Heart right ventricle (tissue), 16 donors: ENCODE measurements around the gene CANT1. TPM values are rescaled to one million over a fixed set of nuclear protein-coding genes. Genes with fewer than 3 reads are reported as not detected.

Experiments
- ATAC-seq, 8 donors: fragments of 200-7000 bp; cut with Tn5 transposase; one replicate each; pipeline ENCODE4 v1.9.1; 2020; ENCODE audit warnings: mild to moderate bottlenecking in 8 of 8, moderate library complexity in 8 of 8, moderate number of reproducible peaks in 1 of 8
- DNase-seq, 2 donors: peaks; one replicate each; pipeline ENCODE4 v3.0.0-alpha.2; 2020
- H3K27ac ChIP-seq, 10 donors: fragments of 200-600 bp; sonication (generic) in 2 of 10; one replicate each; pipeline versions ENCODE4 v1.5.0 to v1.8.0; 2020 to 2022; ENCODE audit warnings: mild to moderate bottlenecking in 3 of 10
- H3K27me3 ChIP-seq, 7 donors: fragments of 200-600 bp; one replicate each; pipeline ENCODE4 v1.8.0; 2021 to 2022; ENCODE audit warnings: mild to moderate bottlenecking in 2 of 7
- H3K36me3 ChIP-seq, 9 donors: fragments of 200-600 bp; sonication (generic) in 1 of 9; one replicate each; pipeline versions ENCODE4 v1.5.0 to v1.8.0; 2020 to 2022; ENCODE audit warnings: mild to moderate bottlenecking in 2 of 9
- H3K4me1 ChIP-seq, 9 donors: fragments of 200-600 bp; sonication (generic) in 1 of 9; one replicate each; pipeline versions ENCODE4 v1.5.0 to v1.8.0; 2020 to 2022; ENCODE audit warnings: mild to moderate bottlenecking in 4 of 9
- H3K4me3 ChIP-seq, 10 donors: fragments of 200-600 bp; sonication (generic) in 2 of 10; one replicate each; pipeline versions ENCODE4 v1.5.0 to v1.8.0; 2020 to 2022; ENCODE audit warnings: mild to moderate bottlenecking in 7 of 10, moderate library complexity in 2 of 10
- H3K9me3 ChIP-seq, 11 donors: fragments of 200-600 bp in 10 of 11; sonication (generic) in 2 of 11; one replicate each; pipeline versions ENCODE4 v1.5.0 to v1.8.0; 2013 to 2022; ENCODE audit warnings: mild to moderate bottlenecking in 2 of 11, control low read depth in 1 of 11, moderate library complexity in 1 of 11
- CTCF ChIP-seq, 9 donors: fragments of 200-600 bp; sonication (generic) in 2 of 9; IDR thresholded peaks; one replicate each; pipeline versions ENCODE4 v1.5.0 to v1.8.0; 2021 to 2022; ENCODE audit warnings: antibody characterized with exemption in 9 of 9, mild to moderate bottlenecking in 5 of 9, moderate library complexity in 1 of 9
- WGBS, 2 donors: extraction: QIAGEN DNeasy Blood & Tissue Kit; methylation state at CpG; one replicate each; pipeline ENCODE4 v1.1.7; 2013; ENCODE audit warnings: inconsistent platforms in 1 of 2; 5-methylcytosine and 5-hydroxymethylcytosine counted together
- intact Hi-C, 10 donors: fragments of 100-400 bp; cut with DNase I; formaldehyde crosslinking; loops; one replicate each; pipeline versions ENCODE4 v1.11.1 to v1.14.2; 2022
- polyA plus RNA-seq, 2 donors: library from polyadenylated mRNA; stranded (reverse); fragments of 200-250 nt; gene quantifications; one replicate each; pipeline ENCODE4 v1.2.3, GENCODE V29; 2013
- total RNA-seq, 10 donors: library from RNA; stranded (reverse); fragmentation: NEBNext Ultra II Directional in 3 of 10; extraction: Animal tissue kit (Norgen Biotek cat#: 25700) in 3 of 10; gene quantifications; one replicate each; pipeline versions ENCODE4 v1.2.1 to v1.2.4, GENCODE V29; 2021 to 2023
- donor health status: Arrhythmogenic right ventricular cardiomyopathy.
- donor health status: ischemic (EF 13 %, LVEDD 7.1; RV severe dilation, severe dysfunction).
- donor health status: healthy with polysubstance abuse.
- donor health status: DM: no; HTN: yes; CAD: no.
- donor health status: DM: no; HTN: no; CAD: no.
- donor health status: ischemic (EF 25% LVEDD 6.9; RV normal size, moderate dysfunction).
- donor health status: ischemic (EF 25% LVEDD 5.7; RV mildly dilated, moderate dysfunction).
- donor health status: healthy.
- donor health status: DM: yes; HTN: yes; CAD: no.
- donor health status: Ischemic cardiomyopathy.
- donor health status: ischemic (EF 35%, LVEDD 5.7; RV mildly dilated, moderate dysfunction).
- donor health status: nonischemic (EF 11% LVEDD 7.7; RV severe dilation, severe dysfunction).
- donor health status: DM: yes; HTN: yes; CAD: no.
- donor health status: PGD.
- donor health status: ischemic (EF 29% LVEDD 5.4; RV normal size, mild dysfunction).
- donor health status: nonischemic (EF 23%, LVEDD 6.1; RV moderate dilation, normal function).

Gene CANT1
- total and polyA plus RNA-seq, 12 donors: 4.1 to 33.4 (median 23.8) TPM

GRCh38 chr17:79012563-79013134, 3.1 kb upstream of the CANT1 start:
- H3K36me3 ChIP-seq: peaks cover 0 to 4% (median 0%) of the 10 kb centered on the region in 9 donors
- WGBS, 2 donors: 70 to 75% methylated on average over 6 of the region's 6 CpGs
- ATAC-seq (no peak), DNase-seq (no peak)
- peak overlapping the region in 1 of 10 donors; percentile 51 for H3K27ac ChIP-seq
- intact Hi-C loops: loop anchor here in 3 of 10 donors (10.0 kb wide), 2 partner anchors 72 to 382 kb away; no protein-coding TSS in a partner anchor
- no peaks in the 10 kb centered on the region for H3K27me3 ChIP-seq
- no peak overlapping the region for H3K4me3 ChIP-seq
- no peaks in the 10 kb centered on the region for H3K9me3 ChIP-seq
- peaks cover 8 to 23% (median 20%) of the 10 kb centered on the region in 9 donors for H3K4me1 ChIP-seq
- no peak for TF ChIP-seq CTCF (IDR thresholded peaks at IDR 0.05)

GRCh38 chr17:79011451-79012147, 2.0 kb upstream of the CANT1 start:
- intact Hi-C loops: loop anchor here in 3 of 10 donors (10.0 kb wide), 2 partner anchors 73 to 383 kb away; no protein-coding TSS in a partner anchor
- 67 to 70% methylated on average over 5 of the region's 5 CpGs for WGBS, 2 donors
- no peak for DNase-seq

GRCh38 chr17:79010304-79010646, 711 bp upstream of the CANT1 start:
- peaks cover 0 to 16% (median 0%) of the 10 kb centered on the region in 9 donors for H3K36me3 ChIP-seq
- H3K4me1 ChIP-seq: peaks cover 8 to 47% (median 41%) of the 10 kb centered on the region in 9 donors
- 63 to 64% methylated on average over 7 of the region's 7 CpGs for WGBS, 2 donors
- intact Hi-C loops: loop anchor here in 3 of 10 donors (10.0 kb wide), 2 partner anchors 75 to 385 kb away; no protein-coding TSS in a partner anchor
- H3K9me3 ChIP-seq: no peaks in the 10 kb centered on the region
- H3K27me3 ChIP-seq: no peaks in the 10 kb centered on the region
- DNase-seq: peak in 1 of 2 donors; percentile 14
- H3K27ac ChIP-seq: peak overlapping the region in 9 of 10 donors; percentile 83 to 96 (median 92)
- no peak for TF ChIP-seq CTCF (IDR thresholded peaks at IDR 0.05)
- ATAC-seq: peak in 1 of 8 donors; percentile 9
- H3K4me3 ChIP-seq: peak overlapping the region; percentile 65 to 92 (median 74)

More at GRCh38 chr17:79011451-79012147, 2.0 kb upstream of the CANT1 start:
- Histone ChIP-seq H3K27me3 (no peaks in the 10 kb centered on the region), H3K4me1 (peaks cover 8 to 33% (median 28%) of the 10 kb centered on the region in 9 donors), H3K27ac (peak overlapping the region in 1 of 10 donors; percentile 51), H3K9me3 (no peaks in the 10 kb centered on the region), H3K36me3 (peaks cover 0 to 13% (median 0%) of the 10 kb centered on the region in 9 donors), H3K4me3 (no peak overlapping the region)
- TF ChIP-seq CTCF (IDR thresholded peaks at IDR 0.05): no peak
- no peak for ATAC-seq

GRCh38 chr17:79008666-79009387, 737 bp downstream of the CANT1 start:
- H3K9me3 ChIP-seq: no peaks in the 10 kb centered on the region
- H3K27me3 ChIP-seq: no peaks in the 10 kb centered on the region
- H3K4me1 ChIP-seq: peaks cover 8 to 49% (median 42%) of the 10 kb centered on the region in 9 donors
- intact Hi-C loops: no loop called here
- DNase-seq: no peak
- peaks cover 0 to 16% (median 0%) of the 10 kb centered on the region in 9 donors for H3K36me3 ChIP-seq
- H3K4me3 ChIP-seq: peak overlapping the region; percentile 65 to 92 (median 74)
- peak overlapping the region in 9 of 10 donors; percentile 83 to 96 (median 92) for H3K27ac ChIP-seq
- peak in 5 of 8 donors; percentile 8 to 28 (median 9) for ATAC-seq
- WGBS, 2 donors: 36 to 46% methylated on average over 7 of the region's 7 CpGs
- TF ChIP-seq CTCF (IDR thresholded peaks at IDR 0.05): no peak
